Amniotic stem cell (primary cell): ENCODE measurements around the gene HAUS6.
"Not testable (repeated sequence)": the region's sequence is repeated elsewhere in the genome, so short reads cannot be mapped to it uniquely, and the experiment has no call there.

Experiments
- DNase-seq: peaks from one replicate; lab custom pipeline; 2025; lab: John Stamatoyannopoulos, UW

Gene HAUS6, protein sequence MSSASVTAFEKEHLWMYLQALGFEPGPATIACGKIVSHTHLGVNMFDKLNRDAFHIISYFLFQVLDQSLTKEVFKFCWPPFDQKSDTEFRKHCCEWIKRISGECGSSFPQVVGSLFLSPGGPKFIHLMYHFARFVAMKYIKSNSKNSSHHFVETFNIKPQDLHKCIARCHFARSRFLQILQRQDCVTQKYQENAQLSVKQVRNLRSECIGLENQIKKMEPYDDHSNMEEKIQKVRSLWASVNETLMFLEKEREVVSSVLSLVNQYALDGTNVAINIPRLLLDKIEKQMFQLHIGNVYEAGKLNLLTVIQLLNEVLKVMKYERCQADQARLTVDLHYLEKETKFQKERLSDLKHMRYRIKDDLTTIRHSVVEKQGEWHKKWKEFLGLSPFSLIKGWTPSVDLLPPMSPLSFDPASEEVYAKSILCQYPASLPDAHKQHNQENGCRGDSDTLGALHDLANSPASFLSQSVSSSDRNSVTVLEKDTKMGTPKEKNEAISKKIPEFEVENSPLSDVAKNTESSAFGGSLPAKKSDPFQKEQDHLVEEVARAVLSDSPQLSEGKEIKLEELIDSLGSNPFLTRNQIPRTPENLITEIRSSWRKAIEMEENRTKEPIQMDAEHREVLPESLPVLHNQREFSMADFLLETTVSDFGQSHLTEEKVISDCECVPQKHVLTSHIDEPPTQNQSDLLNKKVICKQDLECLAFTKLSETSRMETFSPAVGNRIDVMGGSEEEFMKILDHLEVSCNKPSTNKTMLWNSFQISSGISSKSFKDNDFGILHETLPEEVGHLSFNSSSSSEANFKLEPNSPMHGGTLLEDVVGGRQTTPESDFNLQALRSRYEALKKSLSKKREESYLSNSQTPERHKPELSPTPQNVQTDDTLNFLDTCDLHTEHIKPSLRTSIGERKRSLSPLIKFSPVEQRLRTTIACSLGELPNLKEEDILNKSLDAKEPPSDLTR

DNA sequence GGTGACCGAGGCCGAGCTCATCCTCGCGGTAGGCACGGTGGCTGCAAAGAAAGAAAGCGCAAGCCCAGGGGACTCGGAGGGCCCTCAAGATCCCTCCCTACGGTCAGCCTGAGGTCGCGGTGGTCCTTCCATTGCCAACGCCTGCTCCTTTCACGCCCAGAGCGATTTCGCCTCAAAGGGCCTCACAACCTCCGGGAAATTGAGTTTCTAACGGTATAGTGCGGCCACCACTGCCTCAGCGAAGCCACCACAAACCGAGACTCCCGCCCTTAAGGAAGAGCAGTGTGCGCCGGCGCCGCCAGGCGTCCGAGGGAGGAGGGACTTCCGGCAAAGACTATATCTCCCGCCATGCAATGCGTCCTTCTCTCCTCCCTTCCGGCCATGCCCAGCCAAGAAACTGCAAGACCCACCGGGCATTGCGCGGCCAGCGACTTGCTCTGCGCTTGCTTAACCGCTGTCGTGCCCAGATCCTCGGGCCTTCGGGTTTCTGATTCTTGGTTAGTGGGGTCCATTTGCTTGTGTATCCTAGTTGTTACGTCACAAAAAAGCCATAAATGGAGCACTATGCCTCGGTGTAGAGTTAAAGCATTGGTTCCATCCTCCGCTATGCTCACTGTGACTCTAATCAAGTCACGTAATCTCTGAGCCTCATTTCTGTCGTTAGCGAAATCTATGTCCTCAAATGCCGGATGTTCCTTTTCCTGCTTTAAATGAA, at the start of gene HAUS6:
HAUS6 (minus strand) TSS at position 274 of the 715 bp plus-strand sequence; CDS start at position 21, 253 bp downstream.
- peak; percentile 92 for DNase-seq

DNA sequence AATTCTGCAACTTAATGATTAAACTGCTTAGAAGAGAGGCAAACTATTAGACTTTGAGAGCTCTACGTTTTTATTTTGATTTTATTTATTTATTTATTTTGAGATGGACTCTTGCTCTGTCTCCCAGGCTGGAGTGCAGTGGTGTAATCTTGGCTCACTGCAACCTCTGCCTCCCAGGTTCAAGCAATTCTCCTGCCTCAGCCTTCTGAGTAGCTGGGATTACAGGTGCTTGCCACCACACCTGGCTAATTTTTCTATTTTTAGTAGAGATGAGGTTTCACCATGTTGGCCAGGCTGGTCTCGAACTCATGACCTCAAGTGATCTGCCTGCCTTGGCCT, 49.4 kb upstream of the HAUS6 start:
- DNase-seq: not testable (repeated sequence)

DNA sequence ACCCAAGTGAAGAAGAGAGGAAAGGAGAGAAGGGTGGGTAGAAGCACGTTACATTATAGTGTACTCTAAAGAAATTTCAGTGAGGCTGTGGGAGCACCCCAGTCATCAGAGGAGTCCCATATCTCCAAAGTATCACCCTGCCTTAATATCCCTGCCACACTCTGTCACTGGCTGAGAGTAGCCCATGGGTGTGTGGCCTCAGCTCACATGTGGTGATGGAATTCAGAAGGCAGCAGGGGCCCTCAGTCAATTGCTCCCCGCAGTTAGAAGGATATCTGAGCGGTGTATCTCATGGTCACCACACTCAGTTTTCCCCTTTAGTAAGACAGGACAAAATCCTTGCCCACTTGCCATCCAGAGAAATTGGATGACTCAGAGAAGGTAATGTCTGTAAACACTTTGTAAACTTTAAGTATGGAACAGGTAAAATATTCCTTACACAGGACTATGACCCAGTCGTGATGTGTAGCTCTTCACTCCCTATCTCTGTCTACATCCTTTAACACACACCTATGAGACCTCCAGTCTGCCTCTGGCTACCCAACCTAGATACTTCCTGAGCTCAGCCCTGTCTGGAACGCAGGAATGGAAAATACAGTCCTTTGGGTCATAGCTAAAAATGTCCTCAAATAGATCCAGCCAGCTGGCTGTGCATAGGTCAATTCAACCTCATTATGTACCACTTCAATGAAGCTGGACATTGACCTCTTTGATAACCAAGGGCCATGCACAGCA, 48.9 kb upstream of the HAUS6 start:
- no peak for DNase-seq

DNA sequence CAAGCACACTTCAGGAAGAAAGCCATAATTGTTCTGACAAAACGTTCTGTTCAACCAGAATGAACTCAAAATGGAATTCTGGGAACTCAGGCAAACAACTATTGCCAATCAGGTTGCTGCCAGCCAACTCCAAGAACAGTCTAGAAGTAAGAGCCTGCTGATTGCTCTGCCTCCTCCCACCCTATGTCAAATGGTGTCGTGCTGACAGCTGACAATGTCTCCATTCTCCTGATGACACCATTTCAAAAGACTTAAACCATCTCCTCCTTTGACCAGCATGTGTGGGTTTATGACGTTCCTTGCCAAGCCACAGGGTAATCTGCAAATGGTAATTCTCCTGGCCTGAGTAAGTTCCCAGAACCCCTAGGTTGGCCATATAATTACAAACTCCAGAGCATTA, 46.5 kb upstream of the HAUS6 start:
- DNase-seq: no peak

DNA sequence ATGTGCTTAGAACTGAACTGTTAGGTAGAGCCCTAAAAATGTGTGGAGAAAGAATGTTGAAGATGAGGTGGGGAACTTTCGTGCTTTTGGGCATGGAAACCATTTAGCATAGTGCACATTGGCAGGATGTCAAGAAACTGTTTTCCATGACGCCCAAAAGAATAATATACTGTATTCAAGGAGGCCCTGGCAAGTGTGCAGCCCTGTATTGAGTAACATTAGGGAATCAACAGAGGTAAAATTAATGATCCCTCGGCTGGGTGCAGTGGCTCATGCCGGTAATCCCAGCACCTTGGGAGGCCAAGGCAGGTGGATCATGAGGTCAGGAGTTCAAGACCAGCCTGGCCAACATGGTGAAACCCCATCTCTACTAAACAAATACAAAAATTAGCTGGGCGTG, 45.5 kb upstream of the HAUS6 start:
- no peak for DNase-seq

DNA sequence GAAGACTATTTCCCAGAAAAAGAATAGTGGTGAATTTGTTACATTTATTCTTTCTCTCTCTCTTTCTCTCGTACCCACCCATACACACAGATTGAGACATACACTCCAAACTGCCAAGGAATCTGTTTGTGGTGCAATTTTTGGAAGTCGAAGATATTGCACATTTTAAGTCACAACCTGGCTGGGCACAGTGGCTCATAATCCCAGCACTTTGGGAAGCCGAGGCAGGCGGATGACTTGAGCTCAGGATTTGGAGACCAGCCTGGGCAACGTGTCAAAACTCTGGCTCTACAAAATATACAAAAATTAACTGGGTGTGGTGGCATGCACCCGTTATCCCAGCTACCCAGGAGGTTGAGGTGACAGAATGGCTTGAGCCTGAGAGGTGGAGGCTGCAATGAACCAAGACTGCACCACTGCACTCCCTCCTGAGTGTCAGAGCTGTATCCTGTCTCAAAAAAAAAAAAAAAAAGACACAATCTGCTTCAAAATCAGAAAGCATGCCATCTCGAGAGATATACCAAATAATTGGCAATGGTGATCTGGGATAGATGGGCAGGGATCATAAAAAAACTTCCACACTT, 43.8 kb upstream of the HAUS6 start:
- no peak for DNase-seq

DNA sequence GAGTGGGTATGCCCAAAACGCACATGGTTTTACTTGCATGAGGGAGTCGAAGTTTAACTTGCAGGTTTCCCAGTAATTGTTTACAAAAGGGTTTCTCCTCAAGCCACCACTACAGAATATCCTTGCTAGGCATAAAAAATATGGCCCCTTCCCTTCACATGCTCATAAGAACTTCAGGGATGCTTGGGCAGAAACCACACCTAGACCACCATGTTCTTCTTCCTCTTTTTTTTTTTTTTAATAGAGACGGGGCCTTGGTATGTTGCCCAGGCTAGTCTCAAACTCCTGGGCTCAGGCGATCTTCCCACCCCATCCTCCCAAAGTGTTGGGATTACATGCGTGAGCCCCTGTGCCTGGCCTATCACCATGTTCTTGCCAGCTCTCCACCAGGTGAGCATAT, 43.2 kb upstream of the HAUS6 start:
- no peak for DNase-seq

DNA sequence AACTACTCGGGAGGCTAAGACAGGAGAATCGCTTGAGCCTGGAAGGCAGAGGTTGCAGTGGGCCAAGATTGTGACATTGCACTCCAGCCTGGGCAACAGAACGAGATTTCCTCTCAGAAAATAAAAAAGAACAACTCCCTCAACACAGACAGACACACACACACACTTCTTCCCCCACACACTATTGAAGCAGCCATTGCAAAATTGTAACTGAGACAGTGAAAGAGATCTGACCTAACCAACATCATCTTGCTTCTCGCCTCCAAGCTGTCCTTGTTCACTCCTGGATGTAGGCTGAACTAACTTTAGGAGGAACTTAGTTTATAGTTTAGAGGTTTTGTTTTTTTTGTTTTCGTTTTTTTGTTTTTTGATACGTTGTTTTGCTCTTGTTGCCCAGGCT, 37.6 kb upstream of the HAUS6 start:
- DNase-seq: no peak

DNA sequence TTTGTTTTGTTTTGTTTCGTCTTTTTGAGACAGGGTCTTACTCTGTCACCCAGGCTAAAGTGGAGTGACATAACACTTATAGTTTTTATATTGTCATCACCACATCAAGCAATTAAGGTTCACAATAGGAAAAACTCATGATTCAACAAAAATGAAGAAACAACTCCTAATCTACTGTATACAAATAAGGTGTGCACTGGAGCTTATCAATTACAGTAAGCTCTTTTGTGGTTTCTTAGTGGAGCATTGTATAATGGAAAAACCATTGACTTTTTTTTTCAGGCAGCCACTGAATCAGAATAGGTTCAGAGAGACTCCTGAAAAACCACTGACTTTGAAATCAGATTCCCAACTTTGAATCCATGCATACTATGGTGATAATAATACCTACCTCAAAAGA, 35.4 kb upstream of the HAUS6 start:
- no peak for DNase-seq

DNA sequence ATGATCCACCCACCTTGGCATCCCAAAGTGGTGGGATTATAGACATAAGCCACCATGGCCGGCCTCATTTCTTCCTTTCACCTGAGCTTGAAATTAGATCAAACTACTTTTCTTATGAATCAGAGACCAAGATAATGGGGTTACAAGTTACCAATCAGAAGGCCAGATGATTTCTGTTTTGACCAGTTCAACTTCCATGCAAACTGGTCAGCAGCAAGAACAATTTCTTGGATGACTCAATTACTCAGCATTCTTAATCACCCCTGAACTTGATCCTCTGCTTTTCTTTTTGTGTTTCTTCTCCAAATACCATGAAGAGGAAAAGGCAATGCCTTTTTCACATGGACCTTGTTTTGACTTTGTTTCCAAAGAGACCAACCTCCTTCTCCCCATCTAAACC, 34.6 kb upstream of the HAUS6 start:
- peak; percentile 13 for DNase-seq

DNA sequence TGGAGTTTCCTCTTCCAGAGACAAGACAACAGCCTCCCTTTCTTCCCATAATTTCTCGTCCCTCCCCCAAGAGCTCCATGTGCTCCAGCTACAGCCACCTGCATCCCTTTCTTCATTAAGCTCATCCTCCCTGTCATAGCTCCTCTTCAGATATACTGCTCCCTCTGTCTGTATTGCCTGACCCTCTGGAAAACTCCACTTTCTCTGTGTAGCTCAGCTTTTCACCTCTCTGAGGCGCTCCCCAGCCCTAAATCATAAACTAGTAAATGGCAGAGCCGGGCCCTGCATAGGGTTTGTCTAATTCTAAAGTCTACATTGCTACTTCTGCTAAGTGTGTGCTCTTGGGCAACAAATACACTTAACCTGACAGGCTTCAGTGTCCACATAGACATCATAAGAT, 33.4 kb upstream of the HAUS6 start:
- no peak for DNase-seq

DNA sequence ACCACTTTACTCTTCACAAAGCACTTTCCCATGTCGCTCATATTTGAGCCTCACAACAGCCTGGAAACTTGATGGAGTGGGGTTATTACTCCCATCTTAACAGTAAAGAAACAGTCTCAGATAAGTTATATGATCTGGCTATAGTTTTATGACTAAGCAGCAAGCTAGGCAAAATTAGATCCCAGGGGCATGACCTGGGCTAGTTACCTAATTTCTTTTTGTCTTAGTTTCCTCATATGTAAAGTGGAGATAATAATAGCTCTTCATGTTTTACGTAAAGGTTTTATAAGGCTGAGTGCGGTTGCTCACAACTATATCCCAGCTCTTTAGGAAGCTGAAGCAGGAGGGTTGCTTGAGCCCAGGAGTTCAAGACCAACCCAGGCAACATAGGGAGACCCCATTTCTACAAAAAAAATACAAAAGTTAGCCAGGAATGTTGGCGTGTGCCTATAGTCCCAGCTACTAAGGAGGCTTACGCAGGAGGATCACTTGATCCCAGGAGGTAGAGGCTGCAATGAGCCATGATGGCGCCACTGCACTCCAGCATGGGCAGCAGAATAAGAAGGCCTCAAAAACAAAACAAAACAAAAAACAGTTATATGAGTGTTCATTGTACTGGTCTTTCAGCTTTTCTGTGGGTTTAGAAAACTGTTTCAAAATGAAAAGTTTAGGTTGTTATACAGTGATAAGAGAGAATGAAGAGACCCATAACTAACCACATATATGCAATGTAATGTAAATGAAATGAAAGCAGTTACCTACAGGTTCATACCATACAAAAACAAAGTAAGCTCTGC, 31.0 kb upstream of the HAUS6 start:
- no peak for DNase-seq

DNA sequence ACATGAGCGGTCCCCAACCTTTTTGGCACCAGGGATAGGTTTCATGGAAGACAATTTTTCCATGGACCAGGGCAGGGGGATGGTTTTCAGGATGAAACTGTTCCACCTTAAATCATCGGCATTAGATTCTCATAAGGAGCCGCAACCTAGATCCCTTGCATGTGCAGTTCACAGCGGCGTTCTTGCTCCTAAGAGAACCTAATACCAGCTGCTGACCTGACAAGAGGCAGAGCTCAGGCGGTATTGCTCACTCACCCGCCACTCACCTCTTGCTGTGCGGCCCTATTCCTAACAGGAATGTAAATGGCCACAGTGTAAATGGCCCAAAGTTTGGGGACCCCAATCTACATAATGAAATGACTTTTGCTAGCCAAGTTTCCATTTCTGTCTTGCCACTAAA, 27.7 kb upstream of the HAUS6 start:
- DNase-seq: no peak

DNA sequence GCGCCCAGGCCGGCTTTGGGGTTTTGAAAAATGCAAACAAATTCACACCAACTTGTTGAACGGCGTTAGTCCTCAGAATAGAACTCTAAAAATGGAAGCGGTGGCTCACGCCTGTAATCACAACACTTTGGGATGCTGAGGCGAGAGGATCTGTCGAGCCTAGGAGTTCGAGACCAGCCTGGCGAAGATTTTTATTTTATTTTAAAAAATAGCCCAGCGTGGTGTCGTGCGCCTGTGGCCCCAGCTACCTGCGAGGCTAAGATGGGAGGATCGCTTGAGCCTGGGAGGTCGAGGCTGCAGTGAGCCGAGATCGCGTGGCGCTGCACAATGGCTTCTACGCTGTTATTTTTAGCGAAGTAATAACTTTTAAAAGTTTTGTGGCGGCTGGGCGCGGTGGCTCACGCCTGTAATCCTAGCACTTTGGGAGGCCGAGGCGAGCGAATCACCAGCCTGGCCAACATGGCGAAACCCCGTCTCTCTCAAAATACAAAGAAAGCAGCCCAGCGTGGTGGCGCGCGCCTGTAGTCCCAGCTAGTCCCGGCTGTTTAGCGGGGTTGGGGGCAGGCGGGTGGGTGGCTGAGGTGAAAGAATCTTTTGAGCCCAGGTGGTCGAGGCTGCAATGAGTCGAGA, 25.3 kb upstream of the HAUS6 start:
- no peak for DNase-seq

DNA sequence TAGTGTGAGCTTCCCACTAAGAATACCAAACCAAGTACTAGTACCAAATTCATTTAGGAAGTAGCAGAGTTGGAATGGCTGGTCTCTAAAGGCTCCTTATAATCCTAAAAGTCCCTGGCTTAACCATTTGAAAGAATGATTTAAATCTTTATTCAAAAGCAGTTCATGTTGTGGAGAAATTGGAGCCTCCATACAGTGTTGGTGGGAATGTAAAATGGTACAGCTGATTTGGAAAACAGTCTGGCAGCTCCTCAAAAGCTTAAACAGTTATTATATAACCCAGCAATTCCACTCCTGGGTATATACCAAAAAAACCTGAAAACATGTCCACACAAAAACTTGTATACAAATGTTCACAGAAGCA, 21.7 kb upstream of the HAUS6 start:
- no peak for DNase-seq

DNA sequence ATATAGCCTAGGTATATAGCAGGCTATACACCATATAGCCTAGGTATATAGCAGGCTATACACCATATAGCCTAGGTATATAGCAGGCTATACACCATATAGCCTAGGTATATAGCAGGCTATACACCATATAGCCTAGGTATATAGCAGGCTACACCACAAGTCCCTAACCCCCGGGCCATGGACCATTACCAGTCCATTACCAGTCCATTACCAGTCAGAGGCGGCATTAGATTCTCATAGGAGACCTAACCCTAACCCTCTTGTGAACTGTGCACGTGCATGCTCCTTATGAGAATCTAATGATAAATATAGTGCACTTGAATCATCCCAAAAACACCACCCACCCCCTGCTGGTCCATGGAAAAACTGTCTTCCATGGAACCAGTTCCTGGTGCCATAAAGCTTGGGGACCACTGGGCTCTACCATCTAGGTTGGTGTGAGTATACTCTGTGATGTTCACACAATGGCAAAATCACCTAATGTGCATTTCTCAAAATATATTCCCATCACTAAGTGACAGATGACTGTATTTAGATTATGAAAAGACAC, 19.9 kb upstream of the HAUS6 start:
- DNase-seq: no peak

DNA sequence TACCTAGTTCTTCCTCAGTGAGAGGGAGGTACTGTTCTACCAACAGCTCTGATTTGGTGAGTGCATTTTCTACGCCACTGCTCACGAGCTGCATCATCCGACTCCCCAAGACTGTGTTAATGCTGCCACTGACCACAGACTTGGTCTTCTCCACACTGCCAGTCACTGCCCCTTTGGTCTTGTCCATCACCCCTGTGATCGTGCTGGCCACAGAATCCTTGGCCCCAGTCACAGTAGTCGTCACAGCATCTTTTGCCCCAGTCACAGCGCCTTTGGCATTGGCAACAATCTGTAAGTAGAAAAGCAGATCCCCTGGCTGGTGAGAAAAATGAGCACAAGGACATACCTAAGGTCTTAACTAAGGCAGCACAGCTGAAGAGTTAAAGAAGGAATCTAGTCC, 18.2 kb upstream of the HAUS6 start:
- DNase-seq: no peak

DNA sequence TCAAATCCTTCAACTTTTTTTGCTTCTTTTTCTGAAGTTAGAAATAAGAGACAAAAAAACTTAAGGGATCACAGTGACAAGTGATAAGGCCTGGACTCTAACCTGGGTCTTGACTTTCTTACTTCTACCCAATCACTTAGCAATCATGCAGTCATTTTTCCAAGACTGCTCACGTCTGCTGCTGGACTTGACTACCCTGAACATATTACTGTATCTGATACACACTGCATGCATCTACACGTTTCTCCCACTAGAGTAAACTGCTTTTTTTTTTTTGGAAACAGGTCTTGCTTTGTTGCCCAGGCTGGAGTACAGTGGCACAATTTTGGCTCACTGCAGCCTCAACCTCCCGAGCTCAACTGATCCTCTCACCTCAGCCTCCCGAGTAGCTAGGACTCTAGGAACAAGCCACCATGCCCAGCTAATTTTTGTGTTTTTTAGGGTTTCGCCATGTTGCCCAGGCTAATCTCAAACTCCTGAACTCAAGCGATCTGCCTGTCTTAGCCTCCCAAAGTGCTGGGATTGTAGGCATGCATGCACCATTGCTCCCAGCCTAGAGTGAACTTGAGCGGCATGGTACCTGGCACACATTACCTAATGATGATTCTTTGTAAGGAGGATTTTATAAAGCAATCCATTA, 17.2 kb upstream of the HAUS6 start:
- DNase-seq: no peak

DNA sequence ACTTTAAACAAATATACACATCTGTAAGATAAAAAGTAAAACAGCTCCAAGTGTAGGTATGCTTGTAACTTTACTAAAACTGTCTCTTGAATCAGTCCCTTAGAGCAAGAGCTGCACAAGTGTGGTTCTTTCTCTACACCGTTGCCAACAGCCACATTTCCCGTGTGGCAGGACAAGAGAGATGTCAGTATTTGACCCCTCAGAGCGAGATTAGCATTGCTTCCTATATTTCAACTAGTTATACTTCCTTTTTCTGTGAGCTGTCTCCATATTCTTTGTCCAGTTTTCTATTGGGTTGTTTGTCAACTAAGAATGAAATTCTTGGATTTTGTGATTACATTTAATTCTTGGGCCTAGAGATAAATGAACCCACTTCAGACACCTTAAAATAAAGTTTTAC, 16.5 kb upstream of the HAUS6 start:
- no peak for DNase-seq
